HCT116 (cell line): ENCODE results near the gene GH2.
"Not testable (repeated sequence)": the region's sequence is repeated elsewhere in the genome, so short reads cannot be mapped to it uniquely, and the experiment has no call there.

Experiments used
- CEBPB ChIP-seq: IDR thresholded peaks from 2 replicates; pipeline ENCODE4 v1.6.1; 2012; ENCODE audit warnings: low read depth
- CTCF ChIP-seq, 3 experiments: fragments of 200-600 bp in 1 of 3; sonication (generic) in 1 of 3; IDR thresholded peaks in 2 of 3; conservative IDR thresholded peaks in 1 of 3; 2 replicates each; pipeline ENCODE4 v1.5.1; 2012 to 2017; ENCODE audit warnings: low read depth in 2 of 3, low read length in 2 of 3, antibody characterized with exemption in 1 of 3, borderline replicate concordance in 1 of 3, control low read depth in 1 of 3, mild to moderate bottlenecking in 1 of 3, mixed read lengths in 1 of 3, mixed run types in 1 of 3, moderate library complexity in 1 of 3; ENCODE audit not compliant: insufficient read depth in 1 of 3
- EGR1 ChIP-seq: IDR thresholded peaks from 2 replicates; pipeline ENCODE4 v1.6.1; 2012; ENCODE audit warnings: low read depth
- EZH2 ChIP-seq: fragments of 200-600 bp; sonication (generic); IDR thresholded peaks from 2 replicates; pipeline ENCODE4 v1.6.1; 2017; ENCODE audit warnings: antibody characterized with exemption, mixed run types
- EZH2phosphoT487 ChIP-seq: fragments of 200-600 bp; IDR thresholded peaks from 2 replicates; pipeline ENCODE4 v1.6.1; 2018; ENCODE audit warnings: antibody characterized with exemption, borderline replicate concordance
- JUND ChIP-seq: IDR thresholded peaks from 2 replicates; pipeline ENCODE4 v1.6.1; 2012
- POLR2A ChIP-seq: IDR thresholded peaks from 2 replicates; pipeline ENCODE4 v1.7.0; 2011; ENCODE audit warnings: borderline replicate concordance; ENCODE audit not compliant: insufficient read depth, insufficient read length; ENCODE audit errors: extremely low read depth
- SIN3A ChIP-seq: IDR thresholded peaks from 2 replicates; pipeline ENCODE4 v1.6.1; 2012; ENCODE audit warnings: low read depth
- SP1 ChIP-seq: IDR thresholded peaks from 2 replicates; pipeline ENCODE4 v1.6.1; 2012; ENCODE audit warnings: low read depth
- ZFX ChIP-seq: fragments of 450-650 bp; IDR thresholded peaks from 2 replicates; pipeline ENCODE4 v1.6.1; 2017
- ZNF274 ChIP-seq: fragments of 200-500 bp; sonication (Bioruptor generic); IDR thresholded peaks from 2 replicates; pipeline ENCODE4 v1.6.1; 2014; ENCODE audit warnings: mild to moderate bottlenecking, low read depth, low read length, inconsistent platforms

GRCh38 chr17:63904796-63905195, 23.1 kb upstream of the GH2 start:
- not testable (repeated sequence) for TF ChIP-seq CTCF (IDR thresholded peaks at IDR 0.05 in 2 of 3, conservative IDR thresholded peaks at IDR 0.05 in 1 of 3; ENCODE audit: borderline replicate concordance in 1 of 3, insufficient read depth in 1 of 3, low read depth in 2 of 3, low read length in 2 of 3); JUND; SP1; POLR2A; EZH2phosphoT487; EZH2; EGR1; ZFX; SIN3A; CEBPB; ZNF274
